Tibial artery (tissue), 4 donors: Measurements from ENCODE around the gene SMIM7.

ENCODE experiments used
- DNase-seq, 2 donors: peaks; one replicate each; pipeline ENCODE4 v3.0.0-alpha.2; 2019
- H3K27ac ChIP-seq, 2 donors: fragments of 200-600 bp; sonication (generic) in 1 of 2; 1 replicate in 1 of 2; 2 replicates in 1 of 2; pipeline ENCODE4 v1.5.1; 2018 to 2019; ENCODE audit warnings: mild to moderate bottlenecking in 1 of 2
- H3K27me3 ChIP-seq, 2 donors: fragments of 200-600 bp; sonication (generic) in 1 of 2; one replicate each; pipeline versions ENCODE4 v1.5.1 to v1.6.0; 2016 to 2019
- H3K36me3 ChIP-seq, 3 donors: fragments of 200-600 bp; sonication (generic) in 2 of 3; one replicate each; pipeline ENCODE4 v1.5.1; 2016 to 2019; ENCODE audit warnings: mild to moderate bottlenecking in 2 of 3
- H3K4me1 ChIP-seq, 4 donors: fragments of 200-600 bp; sonication (generic) in 2 of 4; 1 replicate in 3 of 4; 2 replicates in 1 of 4; pipeline ENCODE4 v1.5.1; 2016 to 2019
- H3K4me3 ChIP-seq, 2 donors: fragments of 200-600 bp; sonication (generic) in 1 of 2; 1 replicate in 1 of 2; 2 replicates in 1 of 2; pipeline ENCODE4 v1.5.1; 2018 to 2019; ENCODE audit warnings: mild to moderate bottlenecking in 2 of 2
- H3K9me3 ChIP-seq, 3 donors: fragments of 200-600 bp; sonication (generic) in 1 of 3; one replicate each; pipeline ENCODE4 v1.5.1; 2016 to 2019
- CTCF ChIP-seq, 2 experiments: fragments of 200-600 bp in 1 of 2; fragments of 450-650 bp in 1 of 2; IDR thresholded peaks; one replicate each; pipeline ENCODE4 v1.5.1; 2017 to 2019; ENCODE audit warnings: antibody characterized with exemption in 2 of 2, mild to moderate bottlenecking in 1 of 2, moderate library complexity in 1 of 2
- intact Hi-C: fragments of 100-400 bp; cut with DNase I; formaldehyde crosslinking; loops from one replicate; pipeline ENCODE4 v1.15.0; 2023; ENCODE audit warnings: low total_unique reads

Gene SMIM7

GRCh38 chr19:16604615-16605014, 55.3 kb downstream of the SMIM7 start:
- H3K27me3 ChIP-seq = no peaks in the 10 kb centered on the region
- no peak overlapping the region for H3K27ac ChIP-seq
- H3K9me3 ChIP-seq = no peaks in the 10 kb centered on the region
- no peak overlapping the region for H3K4me3 ChIP-seq
- DNase-seq = no peak
- no peak for TF ChIP-seq CTCF (IDR thresholded peaks at IDR 0.05)
- no peaks in the 10 kb centered on the region for H3K36me3 ChIP-seq
- H3K4me1 ChIP-seq = peaks cover 0 to 56% (median 33%) of the 10 kb centered on the region in 4 donors
- intact Hi-C loops = no loop called here

- TF ChIP-seq CTCF (IDR thresholded peaks at IDR 0.05) = no peak
- H3K4me1 ChIP-seq = peaks cover 0 to 62% (median 31%) of the 10 kb centered on the region in 4 donors
- H3K36me3 ChIP-seq = no peaks in the 10 kb centered on the region
- no peaks in the 10 kb centered on the region for H3K9me3 ChIP-seq
- intact Hi-C loops = no loop called here
- DNase-seq = no peak
- no peak overlapping the region for H3K4me3 ChIP-seq
- H3K27me3 ChIP-seq = no peaks in the 10 kb centered on the region
- no peak overlapping the region for H3K27ac ChIP-seq
Observed at GRCh38 chr19:16603090-16603489, 56.9 kb downstream of the SMIM7 start.

- Histone ChIP-seq H3K27me3 (no peaks in the 10 kb centered on the region), H3K36me3 (no peaks in the 10 kb centered on the region), H3K4me1 (peaks cover 0 to 54% (median 23%) of the 10 kb centered on the region in 4 donors), H3K27ac (no peak overlapping the region), H3K4me3 (no peak overlapping the region), H3K9me3 (no peaks in the 10 kb centered on the region)
- DNase-seq = no peak
- intact Hi-C loops = no loop called here
- no peak for TF ChIP-seq CTCF (IDR thresholded peaks at IDR 0.05)
Observed at GRCh38 chr19:16601378-16602052, 58.4 kb downstream of the SMIM7 start.

- DNase-seq = no peak
- peaks cover 0 to 52% (median 19%) of the 10 kb centered on the region in 4 donors for H3K4me1 ChIP-seq
Observed at GRCh38 chr19:16600824-16601223, 59.1 kb downstream of the SMIM7 start.

GRCh38 chr19:16599655-16600346, 60.1 kb downstream of the SMIM7 start:
- peaks cover 0 to 46% (median 19%) of the 10 kb centered on the region in 4 donors for H3K4me1 ChIP-seq
- no peak for DNase-seq
- no peak overlapping the region for H3K4me3 ChIP-seq
- intact Hi-C loops = no loop called here
- no peaks in the 10 kb centered on the region for H3K36me3 ChIP-seq
- H3K27me3 ChIP-seq = no peaks in the 10 kb centered on the region
- no peak overlapping the region for H3K27ac ChIP-seq
- no peak for TF ChIP-seq CTCF (IDR thresholded peaks at IDR 0.05)
- no peaks in the 10 kb centered on the region for H3K9me3 ChIP-seq

More at GRCh38 chr19:16600824-16601223, 59.1 kb downstream of the SMIM7 start:
- Histone ChIP-seq H3K27ac (no peak overlapping the region), H3K4me3 (no peak overlapping the region), H3K9me3 (no peaks in the 10 kb centered on the region), H3K27me3 (no peaks in the 10 kb centered on the region), H3K36me3 (no peaks in the 10 kb centered on the region)
- no peak for TF ChIP-seq CTCF (IDR thresholded peaks at IDR 0.05)
- intact Hi-C loops = no loop called here
